NCI-H460 (cell line): Measurements from ENCODE around the gene MIF4GD. TPM values are rescaled to one million over a fixed set of nuclear protein-coding genes. Genes with fewer than 3 reads are reported as not detected.
A peak's percentile ranks its signal among the peaks of the same experiment; 100 is the strongest.
"Not testable (repeated sequence)": the region's sequence is repeated elsewhere in the genome, so short reads cannot be mapped to it uniquely, and the experiment has no call there.

Experiments
- DNase-seq: peaks from one replicate; pipeline ENCODE4 v3.0.0-alpha.2; 2016; ENCODE audit warnings: low read depth; ENCODE audit errors: extremely low read depth
- polyA plus RNA-seq: library from polyadenylated mRNA; depleted of rRNA; stranded (reverse); fragments of >200 nt; gene quantifications from 2 replicates; pipeline ENCODE4 v1.2.3, GENCODE V29; 2014; cell fraction: nucleus; rRNA removed
- total RNA-seq: library from RNA; depleted of rRNA; stranded (reverse); fragments of >200 nt; shearing (Covaris generic); gene quantifications from 2 replicates; pipeline ENCODE4 v1.2.3, GENCODE V29; 2014; rRNA removed

Gene MIF4GD
- total RNA-seq = 33.9 and 37.9 TPM in 2 replicates
- polyA plus RNA-seq = 22.4 and 41.2 TPM in 2 replicates

DNA sequence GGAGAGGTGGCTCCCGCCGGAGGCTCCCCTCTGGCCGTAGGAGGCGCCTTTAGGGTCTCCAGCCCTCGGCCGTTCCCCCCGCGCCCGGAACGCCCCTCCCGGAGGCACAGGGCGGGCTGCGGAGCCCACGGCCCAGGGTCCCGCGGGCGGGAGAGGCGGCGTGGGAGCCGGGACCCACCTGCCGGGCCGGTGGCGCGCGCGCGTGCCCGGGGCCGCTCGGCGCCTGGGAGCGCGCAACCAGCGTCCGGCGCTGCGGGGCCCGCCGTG is at the start of gene MIF4GD:
Gene MIF4GD, minus strand, starts transcription at position 266 of the 267 bp plus-strand sequence. CDS start 1,036 bp downstream, outside the sequence.
- no peak for DNase-seq

DNA sequence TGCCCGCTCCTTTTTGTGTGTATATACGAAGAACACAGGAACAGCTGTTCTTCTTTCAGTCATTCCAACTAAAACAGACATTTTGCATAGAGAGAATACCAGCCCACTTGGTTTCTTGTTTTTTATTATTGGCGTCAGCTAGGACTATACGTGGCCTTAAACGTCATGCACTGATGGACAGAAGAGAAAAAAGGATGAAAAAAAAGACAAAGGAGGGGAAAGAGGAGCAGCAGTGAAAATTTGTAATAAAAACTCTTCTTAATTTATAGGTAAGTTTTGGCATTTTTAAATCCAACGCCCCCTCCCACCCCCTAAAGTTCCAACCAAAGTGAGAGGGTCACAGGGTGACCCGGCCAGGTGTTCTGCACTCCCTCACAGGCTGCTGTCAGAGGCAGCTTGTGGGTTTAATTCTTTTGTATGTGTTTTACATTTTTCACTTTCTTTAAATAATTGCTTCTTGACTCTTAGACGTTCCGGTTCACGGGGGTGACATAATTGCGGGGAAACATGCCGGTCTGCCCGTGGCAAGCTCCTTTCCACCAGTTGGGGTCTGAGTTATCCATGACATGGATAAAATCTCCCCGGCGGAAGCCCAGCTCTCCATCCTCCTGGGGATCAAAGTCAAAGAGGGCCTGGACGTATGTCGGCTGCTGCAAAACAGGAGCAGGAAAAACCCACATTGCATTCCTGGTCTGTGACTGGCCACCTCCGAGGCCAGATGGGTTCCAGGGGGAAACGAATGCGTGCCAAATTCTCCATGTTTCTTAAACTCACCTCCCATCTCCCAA is 49.1 kb upstream of the MIF4GD start:
- DNase-seq = no peak

GRCh38 chr17:75318615-75319222 is 47.7 kb upstream of the MIF4GD start:
- no peak for DNase-seq

DNA sequence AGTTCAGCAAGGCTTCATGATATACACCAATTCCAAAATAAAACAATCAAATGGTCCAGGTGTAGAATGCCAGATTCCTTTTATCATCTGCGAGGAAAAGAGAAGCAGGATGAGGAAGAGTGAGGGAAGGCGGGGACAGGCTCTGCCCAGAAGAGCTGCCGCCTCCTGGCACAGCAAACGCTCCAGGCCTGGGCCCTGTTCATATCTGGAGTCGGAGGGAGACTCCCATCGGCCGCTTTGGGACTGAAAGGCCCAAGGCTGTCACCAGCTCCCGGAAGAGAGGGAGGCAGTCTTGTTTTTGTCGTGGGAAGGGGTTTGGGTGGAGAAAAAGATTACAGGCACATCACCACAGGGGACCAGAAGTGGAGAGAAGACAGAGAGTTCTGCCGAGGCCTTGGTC is 47.2 kb upstream of the MIF4GD start:
- no peak for DNase-seq

DNA sequence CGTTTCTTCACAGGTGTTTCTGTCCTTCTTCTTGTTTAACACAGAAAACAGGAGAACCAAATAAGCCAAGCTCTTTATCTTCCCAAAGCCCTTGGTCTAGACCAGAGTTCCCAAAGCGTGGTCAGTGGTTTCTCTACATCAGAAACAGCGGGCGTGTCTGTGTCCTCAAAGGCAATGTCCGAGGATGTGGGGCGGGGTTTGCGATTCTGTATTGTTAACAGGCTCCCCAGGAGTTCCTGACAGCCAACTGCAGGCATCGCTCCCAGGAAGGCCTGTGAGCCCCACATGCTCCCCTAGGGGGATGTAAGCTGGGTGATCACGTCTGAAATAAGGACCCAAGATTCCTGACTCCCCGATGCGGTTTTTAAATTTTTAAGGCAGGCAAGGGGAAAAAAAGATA is 46.6 kb upstream of the MIF4GD start:
- DNase-seq = no peak

DNA sequence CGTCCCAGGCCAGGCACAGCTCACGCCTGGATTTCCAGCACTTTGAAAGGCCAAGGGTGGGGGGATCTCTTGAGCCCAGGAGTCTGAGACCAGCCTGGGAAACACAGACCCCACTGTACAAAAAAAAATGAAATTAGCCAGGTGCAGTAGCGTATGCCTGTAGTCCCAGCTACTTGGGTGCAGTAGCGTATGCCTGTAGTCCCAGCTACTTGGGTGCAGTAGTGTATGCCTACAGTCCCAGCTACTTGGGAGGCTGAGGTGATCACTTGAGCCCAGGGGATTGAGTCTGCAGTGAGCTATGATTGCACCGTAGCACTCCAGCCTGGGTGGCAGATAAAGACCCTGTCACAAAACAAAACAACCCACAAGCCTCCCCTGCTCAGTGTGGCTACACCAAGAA is 45.2 kb upstream of the MIF4GD start:
- DNase-seq = no peak

- no peak for DNase-seq
These were observed 44.7 kb upstream of the MIF4GD start for GRCh38 chr17:75315541-75316243.

DNA sequence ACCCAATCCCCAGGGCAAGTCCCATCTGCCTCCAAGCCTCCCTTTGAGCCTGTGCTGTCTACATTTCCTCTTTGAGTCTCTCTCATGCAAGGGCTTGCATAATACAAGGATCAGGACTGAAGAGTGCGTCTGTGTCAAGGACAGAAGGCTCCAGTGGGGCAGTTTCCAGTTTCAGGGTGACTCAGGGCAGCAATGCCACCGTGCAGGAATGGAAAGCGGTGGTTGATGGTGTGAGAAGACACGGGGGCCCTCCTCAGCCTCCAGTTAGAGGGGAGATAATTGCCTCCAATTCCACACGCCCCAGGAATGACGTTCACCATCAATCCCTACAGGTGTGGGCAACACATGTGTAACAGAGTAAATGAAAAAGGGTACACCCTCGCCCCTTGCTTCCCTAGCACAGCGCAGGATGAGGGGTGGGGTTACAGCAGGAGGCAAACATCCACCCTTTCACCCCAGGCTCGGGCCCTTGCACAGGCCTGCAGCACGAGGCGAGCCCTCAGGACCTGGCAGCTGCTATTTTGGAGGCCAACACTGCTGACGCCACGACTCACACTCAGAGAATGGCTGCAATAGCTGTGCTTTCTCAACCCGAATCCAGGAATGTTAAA is 43.0 kb upstream of the MIF4GD start:
- no peak for DNase-seq

DNA sequence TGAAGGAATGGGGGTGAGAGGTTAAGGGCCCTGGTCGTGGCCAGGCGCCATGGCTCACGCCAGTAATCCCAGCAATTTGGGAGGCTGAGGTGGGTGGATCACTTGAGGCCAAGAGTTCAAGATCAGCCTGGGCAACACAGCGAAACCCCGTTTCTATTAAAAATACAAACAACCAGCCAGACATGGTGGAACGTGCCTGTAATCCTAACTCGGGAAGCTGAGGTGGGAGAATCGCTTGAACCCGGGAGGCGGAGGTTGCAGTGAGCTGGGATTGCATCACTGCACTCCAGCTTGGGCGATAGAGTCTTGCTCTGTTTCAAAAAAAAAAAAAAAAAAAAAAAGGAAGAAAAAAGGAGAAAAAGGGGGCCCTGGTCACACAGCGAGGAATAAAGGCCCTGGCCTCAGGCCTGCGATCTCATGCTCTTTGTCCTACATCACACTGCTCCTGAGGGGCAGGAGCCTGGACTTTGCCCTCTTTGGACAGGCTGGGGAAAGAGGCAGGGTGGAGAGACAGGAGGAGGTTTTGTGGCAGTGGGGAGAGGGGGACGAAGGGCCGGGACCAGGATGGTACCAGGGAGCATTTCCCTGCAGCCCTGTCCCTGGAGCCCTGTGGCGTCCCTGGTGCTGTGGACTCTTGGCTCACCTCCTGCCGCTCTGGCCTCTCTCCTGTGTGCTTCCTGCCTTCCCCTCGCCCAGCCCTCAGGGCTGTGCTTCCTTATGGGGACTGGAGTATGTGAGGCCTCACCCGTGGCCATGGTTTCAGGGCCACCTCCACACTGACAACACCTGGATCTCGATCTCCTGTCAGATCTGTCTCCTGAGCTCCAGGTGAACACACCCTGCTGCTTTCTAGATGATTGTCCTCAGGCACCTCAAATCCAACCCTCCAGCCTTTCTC is 38.0 kb upstream of the MIF4GD start:
- DNase-seq = no peak

DNA sequence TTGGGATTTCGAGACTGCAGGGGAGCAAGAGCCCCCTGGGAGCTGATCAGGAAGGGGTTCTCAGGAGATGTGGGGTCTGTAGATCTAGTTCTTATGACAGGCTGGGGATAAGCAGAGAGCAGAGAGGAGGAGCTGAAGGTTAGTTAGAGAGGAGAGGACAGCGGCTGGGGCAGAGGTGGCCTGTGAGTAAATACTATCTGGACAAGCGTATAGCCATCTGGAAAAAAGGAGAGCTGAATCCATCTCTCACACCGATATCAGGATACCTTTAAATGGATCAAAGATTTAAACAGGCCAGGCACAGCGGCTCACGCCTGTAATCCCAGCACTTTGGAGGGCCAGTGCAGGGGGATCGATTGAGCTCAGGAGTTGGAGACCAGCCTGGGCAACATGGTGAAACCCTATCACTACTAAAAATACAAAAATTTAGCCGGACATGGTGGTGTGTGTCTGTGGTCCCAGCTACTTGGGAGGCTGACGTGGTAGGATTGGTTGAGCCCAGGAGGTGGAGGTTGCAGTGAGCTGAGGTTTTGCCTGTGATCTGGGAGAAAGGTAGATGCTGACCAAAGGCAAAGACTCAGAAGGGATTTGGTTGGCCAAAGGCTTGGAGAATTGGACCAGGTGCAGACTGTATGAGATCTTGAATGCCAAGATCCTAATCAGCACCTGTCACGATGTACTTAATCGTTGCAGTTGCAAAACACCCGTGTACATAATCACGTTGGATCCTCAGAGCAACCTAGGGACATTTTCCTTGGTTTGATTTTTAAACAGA is 37.1 kb upstream of the MIF4GD start:
- DNase-seq = no peak

DNA sequence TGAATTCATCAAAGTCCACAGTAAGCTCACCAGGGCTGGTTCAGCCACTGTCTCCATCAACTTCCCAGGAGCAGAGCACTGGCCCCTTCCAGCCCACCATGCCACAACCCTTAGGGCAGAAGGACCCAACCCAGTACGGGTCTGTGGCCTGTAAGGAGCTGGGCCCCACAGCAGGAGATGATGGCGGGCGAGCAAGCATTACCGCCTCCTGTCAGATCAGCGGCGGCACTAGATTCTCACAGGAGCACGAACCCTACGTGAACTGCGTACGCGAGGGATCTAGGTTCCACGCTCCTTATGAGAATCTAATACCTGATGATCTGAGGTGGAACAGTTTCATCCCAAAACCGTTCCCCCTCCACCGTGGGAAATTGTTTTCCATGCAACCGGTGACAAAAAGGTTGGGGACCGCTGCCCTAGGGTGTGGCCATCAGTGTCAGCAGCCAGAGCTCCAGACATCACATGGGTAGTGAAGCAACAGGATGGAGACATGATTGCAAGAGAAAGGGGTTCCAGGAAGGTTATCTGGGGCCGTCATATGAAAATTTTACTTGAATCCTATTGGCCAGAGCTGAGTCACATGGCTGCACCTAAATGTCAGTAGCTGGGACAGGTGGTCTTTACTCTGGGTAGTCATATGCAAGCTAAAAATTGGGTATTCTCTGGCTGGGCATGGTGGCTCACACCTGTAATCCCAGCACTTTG is 30.6 kb upstream of the MIF4GD start:
- no peak for DNase-seq

DNA sequence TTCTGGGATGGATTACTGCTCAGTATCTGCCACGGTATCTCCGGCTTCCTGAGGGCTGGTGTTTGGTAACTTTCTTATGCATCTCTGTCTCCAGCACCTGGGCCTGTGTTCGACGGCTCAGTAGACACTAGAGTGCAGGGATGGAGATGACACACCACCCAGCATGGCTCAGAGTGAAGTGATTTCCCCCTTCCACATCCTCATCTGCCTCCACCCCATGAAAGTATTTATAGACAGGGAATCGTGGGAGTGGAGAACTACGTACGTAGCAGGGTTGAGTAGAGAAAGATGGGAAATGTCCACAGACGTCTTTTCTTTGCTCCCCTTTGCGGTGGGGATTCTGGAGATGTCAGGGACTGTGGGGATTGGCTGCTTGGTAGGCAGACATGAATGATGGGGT is 30.0 kb upstream of the MIF4GD start:
- no peak for DNase-seq

DNA sequence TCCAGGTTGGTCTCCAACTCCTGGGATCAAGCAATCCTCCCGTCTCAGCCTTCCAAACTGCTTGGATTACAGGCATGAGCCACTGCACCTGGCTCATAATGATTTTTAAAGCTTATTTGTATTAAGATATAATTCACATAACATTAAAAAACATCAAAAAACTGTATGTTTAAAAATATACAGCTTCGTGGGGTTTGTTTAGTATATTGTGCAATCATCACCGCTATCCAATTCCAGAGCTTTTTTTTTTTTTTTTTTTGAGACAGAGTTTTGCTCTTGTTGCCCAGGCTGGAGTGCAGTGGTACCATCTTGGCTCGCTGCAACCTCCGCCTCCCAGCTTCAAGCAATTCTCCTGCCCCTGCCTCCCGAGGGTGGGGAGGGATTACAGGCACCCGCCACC is 29.2 kb upstream of the MIF4GD start:
- no peak for DNase-seq

DNA sequence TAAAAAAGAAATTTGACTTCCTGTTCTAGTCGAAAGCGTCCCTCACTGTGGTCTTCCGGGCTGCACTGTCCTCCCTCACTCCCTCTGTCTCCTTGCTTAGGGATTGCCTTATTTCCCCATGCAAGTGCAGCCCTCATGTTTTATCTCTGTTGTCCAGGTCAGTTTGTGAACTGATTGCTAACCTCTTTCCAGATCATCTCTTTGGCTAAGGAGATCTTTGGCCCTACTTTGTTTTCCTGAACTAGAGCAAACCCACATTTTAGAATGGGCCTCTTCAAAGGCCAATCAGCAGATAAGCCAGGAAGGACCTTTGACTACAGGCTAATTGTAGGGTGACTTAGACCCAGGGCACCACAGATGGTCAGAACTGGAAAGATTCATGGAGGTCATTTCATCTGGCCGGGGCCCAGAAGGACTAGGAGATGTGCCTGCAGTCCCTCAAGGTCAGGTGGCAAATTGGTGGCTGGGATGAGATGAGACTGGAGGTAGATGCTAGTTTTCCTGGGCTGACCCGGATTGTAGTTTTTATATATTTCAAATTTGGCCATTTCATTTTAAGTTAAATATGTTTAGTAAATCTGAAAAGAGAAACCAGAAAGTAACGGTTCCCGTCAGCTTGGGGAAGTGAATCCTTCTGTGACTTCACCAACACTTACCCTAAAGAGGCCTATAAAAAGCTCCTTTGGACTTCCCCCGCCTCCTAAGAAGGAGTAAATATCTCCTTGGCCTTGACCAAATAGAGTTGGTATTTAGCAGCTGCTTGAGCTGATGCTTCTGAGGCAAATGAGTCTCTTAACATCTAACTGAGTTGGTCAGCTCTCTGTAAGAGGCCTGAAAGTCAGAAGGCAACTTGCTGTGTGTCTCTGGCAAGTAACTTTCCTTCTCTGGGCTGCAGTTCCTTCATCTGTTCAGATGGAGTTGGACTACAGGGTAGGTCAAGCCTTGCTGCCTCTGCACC is 24.4 kb upstream of the MIF4GD start:
- no peak for DNase-seq

DNA sequence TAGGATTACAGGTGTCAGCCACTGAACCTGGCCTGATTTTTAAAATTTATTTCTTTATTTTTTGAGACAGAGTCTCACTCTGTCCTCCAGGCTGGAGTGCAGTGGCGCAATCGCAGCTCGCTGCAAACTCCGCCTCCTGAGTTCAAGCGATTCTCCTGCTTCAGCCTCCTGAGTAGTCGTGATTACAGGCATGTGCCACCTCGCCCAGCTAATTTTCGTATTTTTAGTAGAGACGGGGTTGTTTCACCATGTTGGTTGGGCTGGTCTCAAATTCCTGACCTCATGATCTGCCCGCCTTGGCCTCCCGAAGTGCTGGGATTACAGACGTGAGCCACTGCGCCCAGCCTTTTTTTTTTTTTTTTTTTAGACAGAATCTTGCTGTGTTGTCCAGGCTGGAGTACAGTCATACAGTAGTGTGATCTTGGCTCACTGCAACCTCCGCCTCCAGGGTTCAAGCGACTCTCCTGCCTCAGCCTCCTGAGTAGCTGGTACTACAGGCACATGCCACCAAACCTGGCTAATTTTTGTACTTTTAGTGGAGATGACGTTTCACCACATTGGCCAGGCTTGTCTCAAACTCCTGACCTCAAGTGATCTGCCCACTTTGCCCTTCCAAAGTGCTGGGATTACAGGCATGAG is 21.9 kb upstream of the MIF4GD start:
- DNase-seq = not testable (repeated sequence)

- peak; percentile 39 for DNase-seq
These were observed 18.9 kb upstream of the MIF4GD start for GRCh38 chr17:75289832-75290337.
